Mucosa of descending colon (tissue), 3 donors: ENCODE results near the gene SLC46A1. TPM values are rescaled to one million over a fixed set of nuclear protein-coding genes. Genes with fewer than 3 reads are reported as not detected.
A peak's percentile ranks its signal among the peaks of the same experiment; 100 is the strongest.

ENCODE experiments used
- ATAC-seq: fragments of 200-7000 bp; cut with Tn5 transposase; one replicate; pipeline ENCODE4 v1.9.1; 2020; ENCODE audit warnings: mild to moderate bottlenecking, moderate library complexity
- DNase-seq, 3 donors: peaks; one replicate each; pipeline ENCODE4 v3.0.0-alpha.2; 2020
- H3K36me3 ChIP-seq: fragments of 200-600 bp; one replicate; pipeline ENCODE4 v1.8.0; 2021; ENCODE audit warnings: low read depth, mild to moderate bottlenecking
- H3K4me1 ChIP-seq: fragments of 200-600 bp; one replicate; pipeline ENCODE4 v1.8.0; 2021; ENCODE audit warnings: low read depth, mild to moderate bottlenecking
- H3K4me3 ChIP-seq: fragments of 200-600 bp; one replicate; pipeline ENCODE4 v1.8.0; 2021; ENCODE audit warnings: mild to moderate bottlenecking
- H3K9me3 ChIP-seq: fragments of 200-600 bp; one replicate; pipeline ENCODE4 v1.8.0; 2021; ENCODE audit warnings: mild to moderate bottlenecking
- intact Hi-C, 2 donors: fragments of 100-400 bp; cut with DNase I in 1 of 2; cut with micrococcal nuclease in 1 of 2; formaldehyde crosslinking; loops; one replicate each; pipeline versions ENCODE4 v1.11.0 to v1.11.1; 2022; cut with DNase I, micrococcal nuclease
- total RNA-seq, 3 donors: library from RNA; stranded (reverse); fragmentation: NEBNext Ultra II Directional in 2 of 3; extraction: Animal tissue kit (Norgen Biotek cat#: 25700) in 2 of 3; gene quantifications; one replicate each; pipeline versions ENCODE4 v1.2.1 to v1.2.4, GENCODE V29; 2021 to 2023
- TF ChIP-seq, protein P1 (sequence below): fragments of 200-600 bp; IDR thresholded peaks from one replicate; pipeline ENCODE4 v1.8.0; 2022; ENCODE audit warnings: antibody characterized with exemption, mild to moderate bottlenecking
- donor health status: DM: no; HTN: no; CAD: no; lungs with moderate emphysema.
- donor health status: DM: no; HTN: no; CAD: no.
- donor health status: DM: no; HTN: yes; CAD: no.

The SLC46A1 gene
- total RNA-seq, 3 donors from 2014 or later: 4.2 to 10.0 (median 8.6) TPM

- Histone ChIP-seq H3K36me3 (no peaks in the 10 kb centered on the region), H3K4me1 (no peaks in the 10 kb centered on the region), H3K9me3 (no peaks in the 10 kb centered on the region), H3K4me3 (no peak overlapping the region)
- intact Hi-C loops: no loop called here
- TF ChIP-seq, protein P1, sequence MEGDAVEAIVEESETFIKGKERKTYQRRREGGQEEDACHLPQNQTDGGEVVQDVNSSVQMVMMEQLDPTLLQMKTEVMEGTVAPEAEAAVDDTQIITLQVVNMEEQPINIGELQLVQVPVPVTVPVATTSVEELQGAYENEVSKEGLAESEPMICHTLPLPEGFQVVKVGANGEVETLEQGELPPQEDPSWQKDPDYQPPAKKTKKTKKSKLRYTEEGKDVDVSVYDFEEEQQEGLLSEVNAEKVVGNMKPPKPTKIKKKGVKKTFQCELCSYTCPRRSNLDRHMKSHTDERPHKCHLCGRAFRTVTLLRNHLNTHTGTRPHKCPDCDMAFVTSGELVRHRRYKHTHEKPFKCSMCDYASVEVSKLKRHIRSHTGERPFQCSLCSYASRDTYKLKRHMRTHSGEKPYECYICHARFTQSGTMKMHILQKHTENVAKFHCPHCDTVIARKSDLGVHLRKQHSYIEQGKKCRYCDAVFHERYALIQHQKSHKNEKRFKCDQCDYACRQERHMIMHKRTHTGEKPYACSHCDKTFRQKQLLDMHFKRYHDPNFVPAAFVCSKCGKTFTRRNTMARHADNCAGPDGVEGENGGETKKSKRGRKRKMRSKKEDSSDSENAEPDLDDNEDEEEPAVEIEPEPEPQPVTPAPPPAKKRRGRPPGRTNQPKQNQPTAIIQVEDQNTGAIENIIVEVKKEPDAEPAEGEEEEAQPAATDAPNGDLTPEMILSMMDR: peak; percentile 74
- DNase-seq (peak in 1 of 3 donors; percentile 75), ATAC-seq (peak; percentile 94)
These were observed 10.8 kb upstream of the SLC46A1 start for GRCh38 chr17:28416703-28417311.

DNA sequence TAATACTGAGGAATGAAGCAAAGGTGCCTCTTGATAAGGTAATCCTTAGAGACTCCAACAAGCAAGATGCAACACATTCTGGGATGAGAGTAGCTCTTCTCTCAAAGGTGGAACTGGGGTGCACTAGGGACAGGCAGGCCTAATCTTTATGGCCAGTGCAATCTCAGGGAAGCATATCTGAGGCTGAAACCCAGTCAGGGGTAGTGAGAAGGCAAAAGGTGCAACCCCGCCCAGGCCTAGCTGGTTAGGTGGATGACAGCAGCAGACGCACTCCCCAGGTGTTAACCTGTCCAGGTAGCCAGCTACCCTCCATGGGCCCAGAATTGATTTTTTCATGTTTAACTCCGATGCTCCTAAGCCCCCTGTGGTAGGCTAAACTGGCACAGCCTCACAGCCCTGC lies 9.9 kb upstream of the SLC46A1 start:
- H3K36me3 ChIP-seq: no peaks in the 10 kb centered on the region
- no peak for DNase-seq
- ATAC-seq: no peak
- TF ChIP-seq, protein P1: no peak
- no peaks in the 10 kb centered on the region for H3K9me3 ChIP-seq
- intact Hi-C loops: no loop called here
- H3K4me1 ChIP-seq: no peaks in the 10 kb centered on the region
- no peak overlapping the region for H3K4me3 ChIP-seq

DNA sequence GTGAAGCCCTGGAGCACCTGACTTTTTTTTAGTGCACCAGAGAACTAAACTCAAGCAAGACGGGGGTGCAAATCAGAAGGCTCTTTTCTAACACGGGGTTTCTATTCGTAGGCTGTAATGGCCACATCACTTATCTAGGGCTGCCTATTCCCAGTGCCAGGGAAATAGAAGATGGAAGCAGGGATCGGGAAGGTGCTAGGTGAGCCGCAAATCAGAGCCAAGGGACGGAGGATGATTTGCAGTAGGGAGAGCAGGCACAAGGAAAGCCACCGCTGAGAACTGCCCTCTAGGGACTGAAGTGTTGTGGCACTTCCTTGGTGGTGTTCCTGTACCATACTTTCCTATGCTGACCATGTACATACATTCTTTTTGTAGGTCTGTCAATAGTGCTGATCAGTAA lies 7.8 kb upstream of the SLC46A1 start:
- DNase-seq (no peak), ATAC-seq (no peak)
- TF ChIP-seq, protein P1: no peak
- intact Hi-C loops: no loop called here
- Histone ChIP-seq H3K9me3 (no peaks in the 10 kb centered on the region), H3K4me1 (no peaks in the 10 kb centered on the region), H3K4me3 (no peak overlapping the region), H3K36me3 (no peaks in the 10 kb centered on the region)

DNA sequence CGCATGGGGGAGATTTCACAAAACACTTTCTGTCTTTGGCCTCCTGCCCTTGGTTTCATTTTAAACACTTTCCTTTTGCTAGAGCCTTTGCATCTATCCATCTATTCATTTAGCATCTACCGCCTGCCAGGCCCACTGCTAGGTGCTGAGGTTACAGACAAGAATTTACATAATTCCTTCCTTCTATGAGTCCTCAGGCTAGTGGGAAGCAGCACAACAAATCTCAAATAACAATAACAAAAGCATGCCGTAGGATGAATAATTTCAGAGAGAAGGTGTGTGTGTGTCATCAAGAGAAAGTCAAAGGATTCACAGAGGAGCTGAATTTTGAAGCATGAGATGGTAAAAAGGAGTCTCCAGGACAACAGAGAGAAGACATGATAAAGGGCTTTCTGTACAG lies 6.1 kb upstream of the SLC46A1 start:
- DNase-seq (no peak), ATAC-seq (no peak)
- no peak overlapping the region for H3K4me3 ChIP-seq
- intact Hi-C loops: no loop called here
- TF ChIP-seq, protein P1: no peak
- H3K9me3 ChIP-seq: no peaks in the 10 kb centered on the region
- H3K4me1 ChIP-seq: no peaks in the 10 kb centered on the region
- no peaks in the 10 kb centered on the region for H3K36me3 ChIP-seq

DNA sequence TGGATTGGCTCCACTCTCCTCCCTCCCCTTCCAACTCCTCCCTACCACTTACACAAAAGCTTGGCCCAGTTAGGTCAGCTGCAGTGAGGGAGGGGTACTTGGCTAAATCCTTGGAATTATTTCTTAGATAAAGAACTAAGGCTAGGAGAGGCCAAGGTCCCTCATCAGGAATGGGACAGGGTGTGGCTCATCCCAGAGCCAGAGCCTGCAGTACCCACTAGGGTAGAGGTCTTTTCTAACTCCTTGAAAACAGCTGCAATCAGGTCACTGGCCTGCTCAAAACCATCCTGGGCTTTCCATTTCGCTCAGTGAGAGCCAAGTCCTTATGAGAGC lies 1.9 kb upstream of the SLC46A1 start:
- ATAC-seq (no peak), DNase-seq (no peak)
- Histone ChIP-seq H3K4me1 (peaks cover 9% of the 10 kb centered on the region), H3K4me3 (no peak overlapping the region), H3K9me3 (no peaks in the 10 kb centered on the region), H3K36me3 (no peaks in the 10 kb centered on the region)
- TF ChIP-seq, protein P1: no peak
- intact Hi-C loops: no loop called here
